ENCODE results near the gene MTFR1L.

The MTFR1L gene

DNA sequence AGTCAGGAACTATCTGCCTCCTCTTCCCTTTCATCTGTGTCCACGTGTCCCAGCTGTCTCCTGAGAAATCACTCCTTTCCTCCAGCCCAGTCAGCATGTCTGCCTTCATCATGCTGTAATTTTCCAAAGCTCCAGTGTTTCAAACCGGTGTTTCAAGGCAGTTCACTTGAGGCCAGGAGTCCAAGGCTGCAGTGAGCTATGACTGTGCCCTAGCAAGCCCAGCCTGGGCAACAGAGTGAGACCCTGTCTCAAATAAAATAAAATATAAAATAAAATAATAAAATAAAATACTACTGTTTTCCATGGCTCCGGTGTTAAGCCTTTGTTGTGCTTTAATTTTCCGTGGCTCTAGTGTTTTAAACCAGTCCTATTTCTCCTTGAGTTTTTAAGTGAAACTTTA is 27.6 kb upstream of the MTFR1L start:
- DNase-seq, result no peak

DNA sequence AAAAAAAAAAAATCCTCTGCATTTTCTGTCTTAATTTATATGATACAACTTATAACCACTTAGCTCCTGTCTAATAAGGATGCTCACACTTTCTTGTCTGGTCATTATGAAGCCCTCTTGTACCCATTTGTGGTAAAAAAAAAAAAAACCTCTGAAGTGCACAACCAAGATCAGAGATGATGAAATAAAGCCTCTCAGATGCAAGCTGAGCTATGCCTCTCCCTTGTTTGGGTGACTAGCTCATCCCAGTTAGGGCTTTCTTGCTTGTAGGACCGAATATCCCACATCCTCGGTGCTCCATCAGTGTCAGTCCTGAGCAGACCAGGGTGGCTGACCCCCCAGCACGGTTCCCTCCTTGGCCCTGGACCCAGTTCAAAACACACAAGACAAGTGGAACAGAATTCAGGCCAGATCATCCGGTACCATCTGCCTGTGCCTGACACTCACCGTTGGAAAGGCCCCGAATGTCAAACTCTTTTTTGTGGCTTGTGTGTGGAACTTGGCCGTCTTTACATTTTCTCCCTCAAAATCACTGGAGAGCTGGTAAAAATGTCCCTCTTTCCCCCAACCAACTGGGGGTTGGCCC is 26.1 kb upstream of the MTFR1L start:
- DNase-seq, result no peak

DNA sequence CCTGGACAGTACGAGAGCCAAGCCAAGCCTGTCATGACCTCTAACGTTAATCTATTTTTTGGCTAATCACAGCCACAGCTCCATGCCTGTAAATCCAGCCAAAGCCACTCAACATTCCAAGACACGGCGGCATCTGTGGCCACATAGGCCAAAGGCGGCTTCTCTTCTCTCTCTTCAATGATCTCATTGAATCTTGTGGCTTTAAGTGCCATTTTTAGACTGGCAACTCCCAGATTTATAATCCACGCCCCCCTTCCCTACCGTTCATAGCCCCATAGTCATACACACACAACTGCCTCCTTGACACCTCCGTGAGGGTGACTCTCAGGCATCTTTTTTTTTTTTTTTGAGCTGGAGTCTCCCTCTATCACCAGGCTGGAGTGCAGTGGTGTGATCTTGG is 25.4 kb upstream of the MTFR1L start:
- no peak for DNase-seq

DNA sequence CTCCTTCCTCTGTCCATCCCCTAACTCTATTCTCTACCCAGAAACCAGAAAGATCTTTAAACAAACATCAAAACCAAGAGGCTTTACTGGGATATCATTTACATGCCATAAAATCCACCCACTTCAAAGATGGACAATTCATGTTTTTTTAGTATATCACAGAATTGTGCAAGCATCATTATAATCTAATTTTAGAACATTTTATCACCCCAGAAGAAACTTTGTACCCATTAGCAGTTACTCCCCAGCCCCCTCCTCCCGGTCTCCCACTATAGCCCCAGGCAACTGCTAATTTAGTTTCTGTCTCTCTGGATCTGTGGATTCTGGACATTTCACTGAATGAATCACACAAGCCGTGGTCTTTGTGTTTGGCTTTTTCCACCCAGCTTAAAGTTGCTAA is 24.5 kb upstream of the MTFR1L start:
- no peak for DNase-seq

DNA sequence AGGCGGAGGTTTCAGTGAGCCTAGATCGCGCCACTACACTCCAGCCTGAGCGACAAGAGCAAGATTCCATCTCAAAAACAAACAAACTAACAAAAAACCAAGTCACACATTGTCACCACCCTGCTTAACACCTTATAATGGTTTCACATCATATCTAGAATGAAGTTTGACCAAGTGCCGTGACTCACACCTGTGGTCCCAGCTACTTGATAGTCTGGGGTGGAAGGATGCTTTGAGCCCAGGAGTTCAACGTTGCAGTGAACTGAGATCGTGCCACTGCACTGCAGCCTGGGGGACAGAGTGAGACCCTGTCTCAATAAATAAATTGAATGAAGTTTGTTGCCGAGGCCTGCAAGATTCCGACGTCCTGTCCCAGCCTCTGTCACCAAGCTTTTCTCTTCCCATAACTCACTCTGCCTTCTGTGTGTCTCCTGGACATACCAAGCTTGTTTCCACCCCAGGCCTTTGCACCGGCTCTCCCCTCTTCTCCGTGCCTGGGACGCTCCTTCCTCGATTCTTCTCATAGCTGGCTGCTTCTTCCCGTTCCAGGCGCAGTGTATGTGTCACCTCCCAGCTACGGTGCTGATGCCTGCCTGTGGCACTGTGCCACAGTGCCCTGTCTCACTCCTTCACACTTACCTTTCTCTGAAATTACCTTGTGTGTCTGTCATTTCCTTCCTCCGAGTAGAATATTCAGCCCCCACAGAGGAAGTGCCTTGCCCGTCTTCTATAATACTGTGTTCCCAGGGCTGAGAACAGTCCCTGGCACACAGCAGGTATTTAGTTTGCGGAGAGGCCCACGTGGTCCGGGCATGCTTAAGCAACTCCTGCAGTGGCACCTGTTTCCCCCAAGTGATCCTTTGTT is 23.6 kb upstream of the MTFR1L start:
- DNase-seq, result no peak

DNA sequence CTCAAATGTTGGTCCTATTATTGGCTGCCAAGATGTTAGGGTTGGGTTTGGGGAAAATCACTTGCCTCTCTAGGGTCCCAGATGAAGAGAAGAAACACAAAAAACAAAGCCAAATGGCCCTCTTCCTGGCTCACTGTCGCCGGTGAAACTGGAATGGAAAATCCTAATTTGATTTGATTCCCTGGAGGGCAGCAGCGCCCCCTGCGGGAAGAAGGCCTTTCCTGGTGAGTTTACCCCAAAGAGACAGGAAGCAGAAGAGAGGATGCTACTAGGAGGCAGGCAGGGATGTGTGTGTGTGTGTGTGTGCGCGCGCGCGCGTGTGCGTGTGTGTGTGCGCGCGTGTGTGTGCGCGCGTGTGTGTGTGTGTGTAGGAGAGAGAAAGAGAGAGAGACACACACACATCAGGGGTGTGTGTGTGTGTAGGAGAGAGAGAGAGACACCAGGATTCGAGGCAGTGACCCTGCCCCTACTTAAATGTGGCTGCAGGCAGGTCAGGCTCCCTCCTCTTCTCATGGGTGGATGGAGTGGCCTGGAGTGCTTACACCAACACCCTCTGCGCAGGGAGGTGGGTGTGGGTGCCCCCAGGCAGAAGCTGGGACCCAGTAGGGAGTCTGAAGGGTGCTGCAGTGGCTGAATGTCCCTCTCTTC is 22.8 kb upstream of the MTFR1L start:
- peak; percentile 87 to 91 for DNase-seq

DNA sequence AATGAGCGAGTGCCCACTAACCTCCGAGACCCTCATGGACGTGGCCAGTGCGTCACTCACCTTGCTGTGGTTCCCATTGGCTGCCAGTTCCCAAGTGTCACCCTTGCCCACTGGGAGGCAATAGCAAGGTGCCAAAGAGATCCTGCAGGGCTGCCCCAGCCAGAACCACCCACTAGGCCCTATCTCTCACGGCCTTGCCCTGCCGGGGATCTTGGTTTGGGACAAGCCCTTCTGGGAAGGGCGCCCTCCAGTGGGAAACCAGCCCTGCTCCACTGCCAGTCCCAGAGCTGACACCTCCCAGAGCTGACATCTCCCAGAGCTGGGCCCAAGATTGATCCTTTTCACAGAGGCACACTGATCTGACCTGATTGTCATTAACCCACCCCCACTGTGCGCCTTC is 21.8 kb upstream of the MTFR1L start:
- DNase-seq, result no peak

DNA sequence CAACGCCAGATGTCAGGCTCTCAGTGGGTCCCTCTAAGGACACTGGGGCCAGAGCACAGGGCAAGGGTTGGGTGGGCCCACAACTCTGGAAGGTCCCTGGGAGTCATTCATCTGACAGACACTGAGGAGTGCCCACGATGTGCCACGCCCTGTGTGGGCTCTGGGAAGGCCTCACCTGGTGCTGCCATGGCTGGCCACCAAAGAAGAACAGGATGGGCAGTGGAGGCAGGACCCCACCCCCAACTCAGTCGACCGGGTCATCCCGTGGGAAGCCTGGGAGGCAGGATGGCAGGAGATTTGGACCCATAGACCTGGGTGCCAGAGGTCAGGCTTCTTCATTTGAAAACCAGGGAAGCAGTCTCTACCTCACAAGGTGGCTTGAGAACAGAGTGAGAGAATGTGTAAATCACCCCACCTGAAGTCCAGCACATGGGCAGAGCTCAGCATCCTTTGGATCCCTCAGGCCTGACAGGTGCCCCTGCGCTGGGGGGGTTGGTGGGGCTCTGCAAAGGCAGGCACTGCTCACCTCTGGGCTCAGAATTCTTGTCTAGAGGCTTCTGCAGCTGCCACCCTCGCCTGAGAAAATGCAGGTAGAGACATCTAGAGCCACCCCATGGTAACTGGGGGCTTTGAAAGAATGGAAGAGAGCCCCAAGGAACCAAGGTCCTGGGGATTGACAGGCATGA is 20.9 kb upstream of the MTFR1L start:
- no peak for DNase-seq

DNA sequence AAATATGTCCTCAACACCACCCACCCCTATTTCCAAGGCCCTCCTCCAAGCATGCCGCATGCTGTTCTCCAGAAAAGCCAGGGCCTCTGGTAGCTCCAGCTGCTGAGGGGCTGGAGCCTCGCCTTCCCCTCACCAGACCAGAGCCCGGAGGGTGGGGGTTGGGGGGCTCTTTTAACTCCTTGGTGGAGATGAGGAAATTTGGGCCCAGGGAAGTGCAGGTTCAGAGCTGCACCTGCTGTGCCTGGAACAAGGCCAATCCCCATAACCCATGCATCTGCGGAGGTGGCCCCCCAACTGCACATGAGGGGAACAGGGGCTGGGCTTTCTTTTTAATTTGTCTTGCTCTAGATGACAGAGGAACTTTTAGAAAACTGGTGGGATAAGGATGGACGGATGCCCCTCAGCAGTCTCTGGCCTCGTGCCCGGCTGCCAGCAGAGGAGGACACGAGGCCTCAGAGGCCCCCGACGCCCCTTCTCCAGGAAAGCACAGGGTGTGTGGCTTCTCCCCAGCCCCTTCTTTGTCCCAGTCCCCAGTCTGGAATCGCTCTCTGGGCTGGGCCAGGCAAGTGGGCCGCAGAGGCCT is 20.3 kb upstream of the MTFR1L start:
- no peak for DNase-seq

DNA sequence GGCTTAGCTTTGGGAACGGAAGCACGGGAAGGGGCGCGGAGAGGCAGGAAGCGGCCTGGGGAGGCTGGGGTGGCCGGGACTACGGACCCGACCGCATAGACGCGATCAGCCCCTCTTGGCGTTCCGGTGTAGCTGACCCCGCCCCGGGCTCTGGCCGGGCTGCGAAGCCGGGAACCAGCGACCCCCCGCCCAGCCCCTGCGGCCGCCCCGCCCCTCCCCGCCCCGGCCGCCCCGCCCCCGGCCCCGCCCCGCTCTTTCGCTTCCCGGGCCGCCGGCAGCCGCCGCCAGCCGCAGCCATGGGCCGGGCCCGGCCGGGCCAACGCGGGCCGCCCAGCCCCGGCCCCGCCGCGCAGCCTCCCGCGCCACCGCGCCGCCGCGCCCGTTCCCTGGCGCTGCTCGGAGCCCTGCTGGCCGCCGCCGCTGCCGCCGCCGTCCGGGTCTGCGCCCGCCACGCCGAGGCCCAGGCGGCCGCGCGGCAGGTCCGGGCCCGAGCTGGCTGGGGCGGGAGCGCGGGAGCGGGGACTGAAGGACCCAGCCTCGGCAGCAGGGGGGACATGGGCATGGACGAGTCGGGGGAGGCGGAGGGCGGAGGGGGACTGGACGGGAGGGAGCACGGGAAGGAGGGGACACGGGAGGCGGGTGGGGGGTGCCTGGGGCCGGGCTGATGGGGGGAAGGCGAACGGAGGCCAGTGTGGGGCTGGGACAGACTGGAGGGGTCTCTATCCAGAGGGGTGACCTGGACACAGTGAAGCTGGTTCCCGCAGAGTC is 19.6 kb upstream of the MTFR1L start, which contains the start of gene SELENON:
SELENON (plus strand) TSS at position 259 of the 768 bp plus-strand sequence; CDS start at position 297, 38 bp downstream.
- no peak for DNase-seq

DNA sequence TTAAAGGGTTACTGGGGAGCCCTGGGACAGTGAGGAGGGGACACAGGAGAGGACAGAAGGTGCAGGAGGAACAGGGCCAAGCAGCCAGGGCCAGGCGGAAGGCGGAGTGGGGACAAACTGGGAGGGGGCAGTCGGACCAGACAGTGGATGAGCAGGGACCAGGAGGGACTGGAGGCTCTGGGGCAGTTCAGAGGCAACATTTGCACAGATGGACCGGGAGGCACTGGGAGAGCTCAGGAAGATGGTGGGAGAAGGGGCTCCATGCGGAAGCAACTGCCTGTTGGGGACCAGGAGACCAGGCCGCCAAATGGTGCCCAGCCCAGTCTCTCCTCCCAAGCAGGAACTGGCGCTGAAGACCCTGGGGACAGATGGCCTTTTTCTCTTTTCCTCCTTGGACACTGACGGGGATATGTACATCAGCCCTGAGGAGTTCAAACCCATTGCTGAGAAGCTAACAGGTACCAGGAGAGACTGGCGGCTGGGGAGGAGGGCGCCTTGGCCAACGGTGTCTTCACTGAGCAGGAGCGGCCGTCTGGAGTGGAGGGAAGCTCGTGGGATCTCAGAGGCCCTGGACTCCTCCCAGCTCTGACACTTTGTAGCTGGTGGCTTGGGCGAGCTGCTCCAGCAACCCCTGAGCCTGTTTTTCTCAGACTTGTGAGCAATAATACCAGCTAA is 18.9 kb upstream of the MTFR1L start:
- DNase-seq, result no peak

DNA sequence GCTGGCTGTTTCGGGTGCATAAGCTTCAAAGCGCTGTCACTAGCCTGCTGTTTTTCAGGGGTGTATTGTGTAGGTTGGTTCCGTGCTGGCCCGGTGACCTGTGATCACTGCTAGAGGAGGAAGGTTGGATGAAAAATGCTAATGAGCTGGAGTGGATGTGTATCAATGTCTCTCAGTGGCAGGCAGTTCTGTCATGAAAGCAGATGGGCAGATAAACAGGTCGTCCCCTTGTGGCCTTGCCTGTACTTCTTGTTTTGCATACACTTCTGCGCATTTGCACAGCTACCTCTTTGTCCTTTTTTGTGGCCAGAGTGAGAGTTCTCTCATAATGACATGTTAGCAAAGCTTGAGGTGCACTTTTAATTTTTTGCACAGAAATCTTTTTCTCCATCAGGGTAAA is 16.8 kb upstream of the MTFR1L start:
- DNase-seq, result no peak

DNA sequence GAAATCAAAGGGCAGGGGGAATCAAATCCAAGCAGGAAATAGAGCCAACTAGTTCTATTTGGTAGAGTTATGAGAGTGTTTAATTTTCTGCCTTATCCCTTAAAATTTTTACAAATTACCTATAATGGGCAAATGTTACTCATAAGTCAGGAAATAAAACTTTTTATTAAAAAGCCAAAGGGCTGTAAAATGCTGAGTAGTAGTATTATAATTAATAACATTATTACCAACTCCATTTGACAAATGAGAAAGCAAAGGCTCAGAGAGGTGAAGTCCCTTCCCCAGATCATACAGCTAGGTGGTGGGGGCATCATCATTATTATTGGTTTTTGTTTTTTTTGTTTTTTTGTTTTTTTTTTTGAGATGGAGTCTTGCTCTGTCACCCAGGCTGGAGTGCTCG is 16.4 kb upstream of the MTFR1L start:
- DNase-seq, result no peak

DNA sequence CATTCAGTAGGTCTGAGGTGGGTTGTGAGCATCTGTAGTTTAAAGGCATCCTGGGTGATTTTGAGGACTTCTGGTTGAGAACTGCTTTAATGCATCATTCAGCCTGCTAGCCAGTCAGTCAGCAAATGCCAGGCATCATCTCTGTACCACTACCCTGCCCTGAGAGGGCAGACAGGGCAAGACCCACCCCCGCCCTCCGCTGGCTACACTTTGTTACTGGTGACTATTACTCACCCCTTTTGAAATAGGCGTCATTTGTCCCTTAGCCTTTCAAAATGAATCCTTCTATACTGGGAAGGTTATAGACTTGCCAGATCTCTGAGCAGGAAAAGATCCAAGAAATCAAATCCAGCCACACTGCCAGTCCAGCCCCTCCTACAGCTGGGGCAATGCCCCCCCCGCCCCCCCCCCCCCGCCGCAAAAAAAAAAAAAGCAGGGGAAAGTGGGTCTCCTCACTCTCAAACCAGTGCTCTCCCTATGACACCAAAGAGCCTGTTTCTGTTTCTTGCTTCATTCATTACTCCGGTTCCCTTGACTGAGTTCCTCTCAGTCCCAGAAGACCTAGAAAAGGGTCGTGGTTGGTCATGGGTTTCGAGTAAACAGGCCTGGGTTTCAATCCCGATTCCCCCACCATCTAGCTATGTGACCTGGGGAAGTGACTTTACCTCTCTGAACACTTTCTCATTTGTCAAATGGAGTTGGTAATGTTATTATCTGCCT is 15.3 kb upstream of the MTFR1L start:
- DNase-seq, result no peak

DNA sequence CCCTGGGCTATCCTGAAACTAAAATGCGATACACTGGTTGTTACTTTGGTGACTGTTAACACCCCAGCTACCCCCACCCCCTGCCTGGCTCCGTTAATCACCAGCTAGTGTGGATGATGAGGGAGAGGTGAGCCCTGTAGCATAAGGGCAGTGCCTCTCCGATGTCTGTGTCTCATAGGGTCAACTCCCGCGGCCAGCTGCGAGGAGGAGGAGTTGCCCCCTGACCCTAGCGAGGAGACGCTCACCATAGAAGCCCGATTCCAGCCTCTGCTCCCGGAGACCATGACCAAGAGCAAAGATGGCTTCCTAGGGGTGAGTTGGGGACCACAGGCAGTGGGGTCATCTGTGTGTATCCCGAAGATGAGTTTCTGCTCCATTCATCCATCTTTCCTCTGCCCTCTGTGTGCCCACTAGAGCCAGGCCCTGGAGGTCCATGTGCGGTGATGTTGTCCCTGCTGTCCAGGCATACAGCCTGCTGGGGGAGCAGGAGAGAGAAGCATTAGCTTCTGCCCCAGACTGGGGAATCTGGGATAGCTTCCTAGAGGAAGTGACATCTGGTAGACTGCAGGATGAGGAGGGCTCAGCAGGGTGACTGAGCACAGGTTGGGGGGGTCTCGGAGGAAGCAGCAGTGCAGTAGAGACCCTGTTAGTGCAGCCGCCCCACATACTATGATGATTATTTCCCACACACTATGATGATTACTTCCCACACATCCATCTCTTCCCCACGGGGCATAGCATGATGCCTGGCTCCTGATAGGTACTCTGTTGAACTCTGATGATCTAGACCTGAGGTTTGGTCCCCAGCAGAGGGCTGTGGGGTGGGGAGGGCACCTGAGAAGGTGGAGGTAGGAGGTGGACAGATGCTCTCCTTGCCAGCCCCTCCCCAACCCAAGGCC is 14.5 kb upstream of the MTFR1L start:
- DNase-seq, result no peak

DNA sequence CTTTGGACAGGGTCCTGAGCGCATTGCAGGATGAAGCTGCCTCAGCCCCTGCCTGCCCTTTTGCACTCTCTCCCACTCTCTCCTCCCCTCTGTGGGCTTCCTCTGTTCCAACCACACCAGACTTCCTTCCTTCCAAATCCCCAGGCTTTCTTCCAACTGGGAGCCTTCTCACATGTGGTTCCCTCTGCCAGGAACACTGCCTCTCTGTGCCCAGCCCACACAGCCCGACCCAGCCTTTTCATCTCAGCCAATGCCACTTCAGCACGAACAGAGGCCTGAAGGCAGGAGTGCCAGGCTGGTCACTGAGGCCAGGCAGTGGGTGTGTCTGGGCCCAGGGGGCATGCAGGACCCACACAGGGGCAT is 13.9 kb upstream of the MTFR1L start:
- DNase-seq, result no peak

DNA sequence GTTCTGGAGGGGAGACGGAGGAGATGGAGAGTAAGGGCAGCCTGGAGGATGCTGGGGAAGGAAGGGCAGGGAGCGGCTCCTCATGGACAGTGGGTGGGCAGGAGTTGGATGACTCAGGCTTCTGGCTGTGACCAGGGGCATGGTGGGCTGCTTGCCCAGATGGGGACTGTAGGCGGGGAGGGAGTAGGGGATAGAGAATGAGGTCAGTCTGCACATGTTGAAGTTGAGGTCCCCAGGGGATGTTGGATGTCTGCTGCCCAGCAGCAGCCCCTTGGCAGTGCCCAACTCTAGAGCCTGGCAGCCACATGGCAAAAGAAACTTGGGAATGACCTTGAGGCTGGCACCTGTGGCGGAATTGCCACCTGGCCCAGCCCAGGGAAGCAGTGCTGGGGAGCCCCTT is 13.3 kb upstream of the MTFR1L start:
- no peak for DNase-seq

DNA sequence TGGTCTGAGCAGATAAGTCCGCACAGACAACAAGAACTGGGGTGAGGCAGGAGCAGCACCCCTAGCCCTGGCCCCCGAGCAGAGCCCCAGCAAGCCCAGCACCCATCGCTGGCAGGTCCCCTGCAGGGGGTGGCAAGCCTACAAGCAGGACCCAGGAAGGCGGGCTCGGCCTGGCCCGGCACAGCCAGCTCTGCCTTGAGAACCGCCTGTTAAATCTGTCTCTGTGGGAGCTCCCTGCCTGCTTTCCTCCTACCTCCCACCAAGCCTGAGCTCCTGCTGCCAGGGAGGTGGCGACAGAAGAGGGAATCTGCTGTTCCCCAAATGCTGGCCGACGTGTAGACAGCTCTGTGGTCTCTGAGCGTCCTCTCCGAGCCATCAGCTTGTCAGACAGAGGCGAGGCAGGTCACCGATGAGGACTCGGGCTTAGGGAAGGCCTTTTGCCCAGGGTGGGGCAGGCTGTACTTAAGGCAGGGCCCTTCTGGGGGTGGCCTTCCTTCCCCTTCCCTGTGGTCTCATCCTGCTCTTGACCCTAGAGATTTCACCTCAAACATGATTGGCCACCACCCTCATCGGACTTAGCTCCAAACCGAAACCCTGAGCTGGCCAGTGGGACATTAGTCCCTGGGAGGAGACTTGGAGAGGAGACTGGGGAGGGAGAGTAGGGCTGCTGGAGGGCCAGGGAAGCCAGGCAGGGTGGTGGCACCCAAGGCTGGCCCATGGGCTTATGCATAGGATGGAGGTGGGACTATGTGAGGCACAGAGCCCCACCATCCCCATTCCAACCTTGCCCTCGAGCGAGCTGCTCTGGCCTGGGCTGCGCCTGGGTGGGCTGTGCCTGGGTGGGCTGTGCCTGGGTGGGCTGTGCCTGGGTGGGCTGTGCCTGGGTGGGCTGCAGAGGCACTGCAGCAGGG is 12.0 kb upstream of the MTFR1L start:
- DNase-seq, result no peak
